ENCODE data around the gene TBL1Y.

- TF ChIP-seq POLR2A (IDR thresholded peaks at IDR 0.05) (no peak), CTCF (IDR thresholded peaks at IDR 0.05) (no peak)
Measured at GRCh38 chrY:7092836-7093235, 182.3 kb downstream of the TBL1Y start.

Measured in uterus (tissue), 2 donors.